Fibroblast of skin of right quadriceps (primary cell): ENCODE data around the gene ACOX3.
A peak's percentile ranks its signal among the peaks of the same experiment; 100 is the strongest.
"Not testable (repeated sequence)": the region's sequence is repeated elsewhere in the genome, so short reads cannot be mapped to it uniquely, and the experiment has no call there.

Source experiments
- DNase-seq: peaks from one replicate; pipeline ENCODE4 v3.0.0-alpha.2; 2013

Gene ACOX3

GRCh38 chr4:8428288-8429097 lies 12.0 kb downstream of the ACOX3 start:
- peak; percentile 81 for DNase-seq

- peak; percentile 49 for DNase-seq
Observed at GRCh38 chr4:8427761-8428287, 12.7 kb downstream of the ACOX3 start.

GRCh38 chr4:8427262-8427661 lies 13.3 kb downstream of the ACOX3 start:
- DNase-seq = no peak

GRCh38 chr4:8422786-8423185 lies 17.7 kb downstream of the ACOX3 start:
- no peak for DNase-seq

- DNase-seq = no peak
Observed at GRCh38 chr4:8422327-8422726, 18.2 kb downstream of the ACOX3 start.

- DNase-seq = not testable (repeated sequence)
Observed at GRCh38 chr4:8420151-8420550, 20.4 kb downstream of the ACOX3 start.

- DNase-seq = no peak
Observed at GRCh38 chr4:8419222-8420041, 21.1 kb downstream of the ACOX3 start.

GRCh38 chr4:8417071-8417614 lies 23.4 kb downstream of the ACOX3 start:
- DNase-seq = no peak

- no peak for DNase-seq
Observed at GRCh38 chr4:8414377-8414776, 26.1 kb downstream of the ACOX3 start.

GRCh38 chr4:8412288-8412687 lies 28.2 kb downstream of the ACOX3 start:
- no peak for DNase-seq

- DNase-seq = no peak
Observed at GRCh38 chr4:8411351-8412180, 29.0 kb downstream of the ACOX3 start.

- peak; percentile 59 for DNase-seq
Observed at GRCh38 chr4:8410641-8411271, 29.8 kb downstream of the ACOX3 start.

- no peak for DNase-seq
Observed at GRCh38 chr4:8410066-8410625, 30.4 kb downstream of the ACOX3 start.

GRCh38 chr4:8409264-8410065 lies 31.1 kb downstream of the ACOX3 start:
- DNase-seq = no peak

- no peak for DNase-seq
Observed at GRCh38 chr4:8407756-8408155, 32.8 kb downstream of the ACOX3 start.

- DNase-seq = no peak
Observed at GRCh38 chr4:8407316-8407715, 33.2 kb downstream of the ACOX3 start.

GRCh38 chr4:8406887-8407286 lies 33.6 kb downstream of the ACOX3 start:
- not testable (repeated sequence) for DNase-seq

GRCh38 chr4:8405516-8405875 lies 35.0 kb downstream of the ACOX3 start:
- no peak for DNase-seq

- DNase-seq = no peak
Observed at GRCh38 chr4:8404791-8405515, 35.6 kb downstream of the ACOX3 start.

- DNase-seq = no peak
Observed at GRCh38 chr4:8403976-8404375, 36.5 kb downstream of the ACOX3 start.
